Sigmoid colon (tissue), 7 donors: ENCODE results near the gene PISD. TPM values are rescaled to one million over a fixed set of nuclear protein-coding genes. Genes with fewer than 3 reads are reported as not detected.

ENCODE experiments used
- DNase-seq: peaks from one replicate; pipeline ENCODE4 v3.0.0-alpha.2; 2019
- H3K27ac ChIP-seq, 4 donors: fragments of 200-600 bp; sonication (generic); one replicate each; pipeline ENCODE4 v1.5.1; 2016 to 2019; ENCODE audit warnings: mild to moderate bottlenecking in 1 of 4
- H3K27me3 ChIP-seq, 3 donors: fragments of 200-600 bp; sonication (generic); one replicate each; pipeline ENCODE4 v1.5.1; 2019; ENCODE audit warnings: mild to moderate bottlenecking in 1 of 3
- H3K36me3 ChIP-seq, 4 donors: fragments of 200-600 bp; sonication (generic); one replicate each; pipeline ENCODE4 v1.5.1; 2016 to 2019
- H3K4me1 ChIP-seq, 4 donors: fragments of 200-600 bp; sonication (generic); one replicate each; pipeline ENCODE4 v1.5.1; 2017 to 2019
- H3K4me3 ChIP-seq, 4 donors: fragments of 200-600 bp; sonication (generic); one replicate each; pipeline ENCODE4 v1.5.1; 2017 to 2019; ENCODE audit warnings: mild to moderate bottlenecking in 2 of 4, moderate library complexity in 1 of 4
- H3K9me3 ChIP-seq, 4 donors: fragments of 200-600 bp in 3 of 4; sonication (generic) in 3 of 4; one replicate each; pipeline versions ENCODE4 v1.5.1 to v1.6.1; 2013 to 2019
- CTCF ChIP-seq, 4 experiments: fragments of 450-650 bp in 3 of 4; fragments of 200-600 bp in 1 of 4; IDR thresholded peaks; one replicate each; pipeline ENCODE4 v1.5.1; 2016 to 2019; ENCODE audit warnings: antibody characterized with exemption in 4 of 4, mild to moderate bottlenecking in 3 of 4, moderate library complexity in 2 of 4
- EP300 ChIP-seq, 4 donors: sonication (generic); formaldehyde crosslinking; IDR thresholded peaks; one replicate each; pipeline ENCODE4 v1.6.1; 2017; ENCODE audit warnings: antibody characterized with exemption in 4 of 4
- POLR2A ChIP-seq, 2 donors: fragments of 450-650 bp; IDR thresholded peaks; one replicate each; pipeline ENCODE4 v1.6.1; 2016; ENCODE audit warnings: antibody characterized with exemption in 2 of 2, mild to moderate bottlenecking in 2 of 2, moderate library complexity in 2 of 2
- POLR2AphosphoS5 ChIP-seq, 4 donors: sonication (generic); formaldehyde crosslinking; IDR thresholded peaks; one replicate each; pipeline ENCODE4 v1.6.1; 2017; ENCODE audit warnings: antibody characterized with exemption in 4 of 4
- WGBS, 2 donors: extraction: QIAGEN DNeasy Blood & Tissue Kit; methylation state at CpG; one replicate each; pipeline ENCODE4 v1.1.7; 2013; 5-methylcytosine and 5-hydroxymethylcytosine counted together
- intact Hi-C: fragments of 100-400 bp; cut with DNase I; formaldehyde crosslinking; loops from one replicate; pipeline ENCODE4 v1.15.1; 2023
- polyA plus RNA-seq, 3 donors: library from polyadenylated mRNA; stranded (reverse); fragments of 200-250 nt; gene quantifications; one replicate each; pipeline ENCODE4 v1.2.3, GENCODE V29; 2013
- total RNA-seq, 4 donors: library from RNA; depleted of rRNA; stranded (reverse); fragments of >200 nt; gene quantifications; one replicate each; pipeline ENCODE4 v1.1.0, GENCODE V29; 2016
- donor health status: healthy with polysubstance abuse.
- donor health status: Bipolar disorder and iron deficiency.
- donor health status: healthy.

PISD gene
- total and polyA plus RNA-seq, 7 donors = 10.8 to 40.3 (median 18.5) TPM

- intact Hi-C loops = no loop called here
- DNase-seq = no peak
- no peaks in the 10 kb centered on the region for H3K27me3 ChIP-seq
- WGBS, 2 donors = 87 to 88% methylated on average over 8 of the region's 8 CpGs
- no peaks in the 10 kb centered on the region for H3K36me3 ChIP-seq
- no peak overlapping the region for H3K4me3 ChIP-seq
- H3K4me1 ChIP-seq = peaks cover 0 to 80% (median 66%) of the 10 kb centered on the region in 4 donors
- TF ChIP-seq EP300 (IDR thresholded peaks at IDR 0.05) = no peak
- TF ChIP-seq POLR2AphosphoS5 (IDR thresholded peaks at IDR 0.05) = no peak
- no peak for TF ChIP-seq CTCF (IDR thresholded peaks at IDR 0.05)
- no peak for TF ChIP-seq POLR2A (IDR thresholded peaks at IDR 0.05)
- H3K27ac ChIP-seq = peak overlapping the region; percentile 34 to 82 (median 69)
- no peaks in the 10 kb centered on the region for H3K9me3 ChIP-seq
Measured at GRCh38 chr22:31627223-31627731, 34.7 kb downstream of the PISD start.

GRCh38 chr22:31626427-31627150 is 35.4 kb downstream of the PISD start:
- Histone ChIP-seq H3K36me3 (peaks cover 0 to 3% (median 0%) of the 10 kb centered on the region in 4 donors), H3K4me3 (peak overlapping the region in 1 of 4 donors; percentile 34), H3K4me1 (peaks cover 0 to 76% (median 65%) of the 10 kb centered on the region in 4 donors), H3K27me3 (no peaks in the 10 kb centered on the region), H3K9me3 (no peaks in the 10 kb centered on the region), H3K27ac (peak overlapping the region; percentile 34 to 82 (median 69))
- no peak for DNase-seq
- no peak for TF ChIP-seq POLR2A (IDR thresholded peaks at IDR 0.05)
- no peak for TF ChIP-seq EP300 (IDR thresholded peaks at IDR 0.05)
- TF ChIP-seq POLR2AphosphoS5 (IDR thresholded peaks at IDR 0.05) = no peak
- no peak for TF ChIP-seq CTCF (IDR thresholded peaks at IDR 0.05)
- WGBS, 2 donors = 76 to 82% methylated on average over 15 of the region's 15 CpGs
- intact Hi-C loops = no loop called here

GRCh38 chr22:31625661-31626426 is 36.2 kb downstream of the PISD start:
- 69 to 82% methylated on average over 31 of the region's 31 CpGs for WGBS, 2 donors
- intact Hi-C loops = no loop called here
- peaks cover 0 to 69% (median 57%) of the 10 kb centered on the region in 4 donors for H3K4me1 ChIP-seq
- H3K9me3 ChIP-seq = no peaks in the 10 kb centered on the region
- TF ChIP-seq POLR2AphosphoS5 (IDR thresholded peaks at IDR 0.05) (peak in 1 of 4 donors; percentile 21), EP300 (IDR thresholded peaks at IDR 0.05) (no peak), POLR2A (IDR thresholded peaks at IDR 0.05) (no peak), CTCF (IDR thresholded peaks at IDR 0.05) (no peak)
- peak; percentile 88 for DNase-seq
- no peaks in the 10 kb centered on the region for H3K27me3 ChIP-seq
- peak overlapping the region; percentile 34 to 82 (median 69) for H3K27ac ChIP-seq
- peak overlapping the region; percentile 12 to 39 (median 26) for H3K4me3 ChIP-seq
- H3K36me3 ChIP-seq = peaks cover 0 to 11% (median 5%) of the 10 kb centered on the region in 4 donors

GRCh38 chr22:31625257-31625640 is 36.8 kb downstream of the PISD start:
- intact Hi-C loops = no loop called here
- TF ChIP-seq EP300 (IDR thresholded peaks at IDR 0.05) (no peak), POLR2A (IDR thresholded peaks at IDR 0.05) (no peak), CTCF (IDR thresholded peaks at IDR 0.05) (no peak), POLR2AphosphoS5 (IDR thresholded peaks at IDR 0.05) (no peak)

More at GRCh38 chr22:31625257-31625640, 36.8 kb downstream of the PISD start:
- H3K27ac ChIP-seq = peak overlapping the region in 3 of 4 donors; percentile 66 to 82 (median 72)
- H3K4me1 ChIP-seq = peaks cover 0 to 63% (median 56%) of the 10 kb centered on the region in 4 donors
- H3K27me3 ChIP-seq = no peaks in the 10 kb centered on the region
- peaks cover 0 to 17% (median 11%) of the 10 kb centered on the region in 4 donors for H3K36me3 ChIP-seq
- H3K9me3 ChIP-seq = no peaks in the 10 kb centered on the region
- peak overlapping the region; percentile 12 to 39 (median 26) for H3K4me3 ChIP-seq
- DNase-seq = no peak
- WGBS, 2 donors = 92 to 94% methylated on average over 7 of the region's 7 CpGs
